Measurements from ENCODE around the gene CSPG5.

- TF ChIP-seq CTCF (optimal IDR thresholded peaks at IDR 0.05 in 1 of 3, IDR thresholded peaks at IDR 0.05 in 1 of 3, conservative IDR thresholded peaks at IDR 0.05 in 1 of 3; ENCODE audit: extremely low read depth in 1 of 3, insufficient read depth in 2 of 3, low read length in 3 of 3) (no peak), EZH2 (IDR thresholded peaks at IDR 0.05; ENCODE audit: low read length) (no peak)
Measured at GRCh38 chr3:47612178-47612577, 33.5 kb upstream of the CSPG5 start.
